GM18907 (cell line): Measurements from ENCODE around the gene KRT6A.
"Not testable (repeated sequence)": the region's sequence is repeated elsewhere in the genome, so short reads cannot be mapped to it uniquely, and the experiment has no call there.

Source experiments
- ATAC-seq: cut with Tn5 transposase; IDR thresholded peaks from one replicate; pipeline ENCODE4 v1.9.1; 2021; ENCODE audit warnings: mild to moderate bottlenecking, moderate library complexity; ENCODE audit not compliant: unreplicated experiment

The KRT6A gene

DNA sequence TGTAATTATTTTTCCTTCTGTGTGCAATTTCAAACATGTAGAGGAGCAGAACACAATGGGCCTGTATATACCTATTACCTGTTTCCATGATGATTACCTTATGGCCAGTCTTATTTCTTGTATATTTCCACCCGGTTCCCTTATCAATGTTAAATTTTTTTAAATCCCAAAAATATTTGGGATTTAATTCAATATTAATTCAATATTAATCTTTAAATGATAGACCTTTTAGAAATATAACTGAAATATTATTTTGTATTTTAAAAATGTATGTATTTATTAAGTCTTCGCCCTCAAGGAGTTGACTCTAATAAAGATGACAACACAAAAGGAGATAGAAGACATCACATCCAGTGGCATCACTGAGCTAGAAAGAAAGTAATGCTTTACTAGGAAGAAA is 18.8 kb downstream of the KRT6A start:
- ATAC-seq: no peak

DNA sequence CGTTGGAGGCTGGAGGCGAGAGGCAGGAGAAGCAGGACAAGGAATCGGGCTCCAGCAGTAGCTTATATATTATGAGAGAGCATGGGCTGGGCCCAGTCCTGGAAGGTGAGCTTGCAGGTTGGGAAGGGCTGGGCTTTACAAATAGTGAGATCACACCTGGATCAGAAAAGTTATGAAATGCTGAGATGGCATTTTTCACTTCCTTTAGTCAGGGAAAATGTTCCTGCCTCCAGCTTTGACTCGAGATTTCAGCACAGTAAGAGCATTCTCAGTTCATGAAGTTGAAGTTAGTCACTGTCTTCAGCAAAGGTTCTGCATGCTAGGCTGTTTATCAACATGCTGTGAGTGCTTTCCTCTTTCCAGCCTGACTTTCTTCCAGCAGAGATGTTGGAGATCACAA is 19.3 kb downstream of the KRT6A start, which contains the start of gene KRT6C:
Gene KRT6C, minus strand, starts transcription at position 38 of the 400 bp plus-strand sequence. CDS start 68 bp downstream, outside the sequence.
- ATAC-seq: no peak

GRCh38 chr12:52469853-52470252 is 23.2 kb downstream of the KRT6A start:
- no peak for ATAC-seq

DNA sequence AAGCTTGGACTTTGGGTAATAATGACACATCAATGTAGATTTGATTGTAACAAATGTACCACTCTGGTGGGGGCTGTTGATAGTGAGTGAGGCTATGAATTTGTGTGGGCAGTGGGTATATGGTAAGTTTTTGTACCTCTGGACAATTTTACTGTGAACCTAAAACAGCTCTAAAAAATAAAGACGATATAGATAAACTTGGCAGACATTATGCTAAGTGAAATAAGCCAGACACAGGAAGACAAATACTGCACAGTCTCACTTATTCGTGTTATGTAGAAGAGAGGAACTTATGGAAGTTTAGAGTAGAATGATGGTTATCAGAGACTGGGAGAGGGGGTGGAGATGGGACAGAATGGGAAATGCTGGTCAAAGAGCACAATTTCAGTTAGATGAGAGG is 28.2 kb downstream of the KRT6A start:
- no peak for ATAC-seq

DNA sequence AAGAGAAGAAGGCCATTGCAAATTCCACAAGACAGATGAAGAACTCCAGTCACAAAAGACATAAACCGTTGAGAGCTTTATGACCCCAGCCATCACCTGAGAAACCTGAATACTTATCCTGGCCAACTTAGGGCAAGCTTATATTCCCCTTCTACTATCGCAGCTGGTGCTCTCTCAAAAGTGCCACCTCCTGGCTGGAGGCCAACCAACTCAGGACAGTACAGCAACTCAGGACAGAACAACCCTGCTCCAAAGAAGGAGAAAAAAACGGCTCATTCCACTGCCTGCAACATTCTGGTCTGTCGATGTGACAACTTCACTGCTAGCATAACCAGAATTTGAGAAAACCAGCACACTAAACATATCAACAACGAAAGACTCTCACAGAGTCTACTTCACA is 31.4 kb downstream of the KRT6A start:
- ATAC-seq: no peak

GRCh38 chr12:52458861-52459260 is 34.2 kb downstream of the KRT6A start:
- no peak for ATAC-seq

- no peak for ATAC-seq
Measured at GRCh38 chr12:52455821-52456220, 37.2 kb downstream of the KRT6A start.

DNA sequence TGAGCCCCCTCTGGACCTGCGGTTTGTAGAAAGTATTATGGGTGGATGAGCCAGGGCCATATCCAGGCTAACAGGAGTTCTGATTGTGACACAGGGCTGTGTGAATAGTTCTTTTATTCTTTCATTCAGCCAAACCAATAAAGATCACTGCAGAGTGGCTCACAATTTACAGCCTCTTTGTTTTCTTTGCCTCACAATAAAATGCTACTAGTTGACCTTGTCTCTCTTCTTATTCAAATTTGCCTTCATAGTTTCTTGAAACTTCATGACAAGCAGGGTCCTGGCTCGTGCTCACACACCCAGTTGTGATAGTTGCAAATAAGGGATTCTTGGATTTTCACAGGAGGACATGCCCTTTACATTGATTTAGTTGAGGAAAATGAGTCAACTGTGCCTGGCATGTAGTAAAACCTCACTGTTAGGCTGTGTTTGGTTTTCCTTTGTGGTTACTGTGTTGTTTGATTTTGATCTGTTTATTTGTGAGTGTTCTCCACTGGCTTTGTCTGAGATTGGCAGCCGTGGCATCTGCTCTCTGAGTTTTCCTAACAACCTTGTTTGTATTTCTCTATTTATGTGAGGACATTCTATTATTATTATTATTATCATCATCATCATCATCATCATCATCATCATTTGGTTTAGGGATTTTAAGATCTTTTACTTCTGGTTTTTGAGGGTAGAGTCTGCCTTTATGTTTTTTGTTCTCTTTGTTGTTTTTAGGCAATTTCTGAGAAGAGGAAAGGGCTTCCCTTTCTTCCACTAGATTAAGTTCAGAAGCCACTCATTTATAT is 38.5 kb downstream of the KRT6A start:
- no peak for ATAC-seq

DNA sequence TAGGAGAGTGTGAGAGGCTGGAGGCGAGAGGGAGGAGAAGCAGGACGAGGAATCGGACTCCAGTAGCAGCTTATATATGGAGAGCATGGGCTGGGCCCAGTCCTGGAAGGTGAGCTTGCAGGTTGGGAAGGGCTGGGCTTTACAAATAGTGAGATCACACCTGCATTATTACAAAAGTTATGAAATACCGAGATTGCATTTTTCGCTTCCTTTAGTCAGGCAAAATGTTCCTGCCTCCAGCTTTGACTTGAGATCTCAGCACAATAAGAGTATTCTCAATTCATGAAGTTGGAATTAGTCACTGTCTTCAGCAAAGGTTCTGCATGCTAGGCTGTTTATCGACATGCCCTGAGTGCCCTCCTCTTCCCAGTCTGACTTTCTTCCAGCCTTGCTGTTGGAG is 41.0 kb downstream of the KRT6A start, which contains the start of gene KRT6B:
Gene KRT6B, minus strand, starts transcription at position 46 of the 400 bp plus-strand sequence. CDS start 68 bp downstream, outside the sequence.
- ATAC-seq: no peak

- ATAC-seq: no peak
Measured at GRCh38 chr12:52448228-52448627, 44.8 kb downstream of the KRT6A start.

GRCh38 chr12:52447196-52447595 is 45.9 kb downstream of the KRT6A start:
- ATAC-seq: not testable (repeated sequence)

GRCh38 chr12:52446367-52447045 is 46.6 kb downstream of the KRT6A start:
- no peak for ATAC-seq

- ATAC-seq: no peak
Measured at GRCh38 chr12:52445876-52446275, 47.2 kb downstream of the KRT6A start.

GRCh38 chr12:52444647-52445595 is 48.1 kb downstream of the KRT6A start:
- ATAC-seq: no peak

- ATAC-seq: no peak
Measured at GRCh38 chr12:52443966-52444365, 49.1 kb downstream of the KRT6A start.

- no peak for ATAC-seq
Measured at GRCh38 chr12:52442600-52443061, 50.4 kb downstream of the KRT6A start.

- ATAC-seq: no peak
Measured at GRCh38 chr12:52441320-52441911, 51.6 kb downstream of the KRT6A start.

DNA sequence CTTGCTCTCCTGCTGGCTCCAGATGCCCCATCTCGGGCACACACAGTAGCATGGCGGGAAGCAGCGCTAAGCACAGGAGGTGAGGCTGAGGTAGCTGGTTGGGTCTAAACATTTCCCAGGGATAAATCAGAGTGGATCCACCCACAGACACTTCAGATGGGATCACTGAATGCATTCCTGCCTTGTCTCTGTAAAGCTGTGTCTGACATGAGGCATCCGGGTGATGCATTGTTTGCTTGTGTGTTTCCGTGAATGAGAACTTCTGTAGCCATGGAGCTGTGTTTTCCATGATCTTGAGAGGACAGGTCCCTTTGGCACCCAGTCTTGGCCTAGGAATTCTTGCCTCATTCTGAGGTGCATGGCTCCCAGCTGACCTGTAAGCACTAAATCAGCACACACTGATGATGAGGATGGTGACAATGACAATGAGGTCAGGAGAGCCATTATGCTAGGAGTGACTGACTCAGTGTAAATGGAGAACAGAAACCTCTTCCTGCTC is 52.2 kb downstream of the KRT6A start:
- ATAC-seq: no peak

DNA sequence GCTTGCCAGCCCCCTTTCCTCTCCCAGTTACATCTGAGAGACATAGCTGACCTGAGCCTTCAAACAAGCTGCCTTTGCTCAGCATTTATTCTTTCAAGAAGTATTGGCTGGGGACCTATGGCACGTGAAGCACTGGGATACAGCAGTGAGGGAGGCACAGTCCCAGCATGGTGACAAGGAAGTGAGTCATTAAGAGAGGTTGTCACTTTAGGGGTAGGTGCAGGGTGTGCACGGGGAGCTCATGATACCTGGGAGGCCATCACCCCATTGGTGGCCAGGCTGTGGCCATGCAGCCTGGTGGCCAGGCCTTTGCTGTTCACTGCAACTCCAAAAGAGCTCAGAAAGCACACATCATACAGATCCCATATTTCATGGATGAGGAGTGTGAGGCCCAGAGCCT is 53.2 kb downstream of the KRT6A start:
- ATAC-seq: no peak

- ATAC-seq: no peak
Measured at GRCh38 chr12:52439420-52439819, 53.6 kb downstream of the KRT6A start.
